WERI-Rb-1 (cell line): ENCODE measurements around the gene CD83.

Source experiments
- DNase-seq: peaks from one replicate; pipeline ENCODE4 v3.0.0-alpha.2; 2020
- H3K27ac ChIP-seq: fragments of 250-450 bp; sonication (Bioruptor Pico); 2 replicates; pipeline ENCODE4 v1.5.1; 2020; ENCODE audit warnings: mild to moderate bottlenecking, moderate library complexity
- H3K27me3 ChIP-seq: fragments of 250-450 bp; sonication (Bioruptor Pico); 2 replicates; pipeline ENCODE4 v1.5.1; 2021; ENCODE audit warnings: mild to moderate bottlenecking, low read depth, moderate library complexity; ENCODE audit not compliant: insufficient read depth, severe bottlenecking
- H3K36me3 ChIP-seq: fragments of 250-450 bp; sonication (Bioruptor Pico); 2 replicates; pipeline ENCODE4 v1.5.1; 2020; ENCODE audit warnings: mild to moderate bottlenecking, moderate library complexity
- H3K4me3 ChIP-seq: 2 replicates; pipeline ENCODE4 v1.5.1; 2011; ENCODE audit warnings: low read depth, mild to moderate bottlenecking, control low read depth, low read length
- H3K9me3 ChIP-seq: fragments of 250-450 bp; sonication (Bioruptor Pico); 2 replicates; pipeline ENCODE4 v1.5.1; 2021; ENCODE audit warnings: mild to moderate bottlenecking, moderate library complexity; ENCODE audit not compliant: severe bottlenecking
- CTCF ChIP-seq: IDR thresholded peaks from 2 replicates; pipeline ENCODE4 v1.5.1; 2011; ENCODE audit warnings: low read depth, mild to moderate bottlenecking, control low read depth, inconsistent platforms, low read length

The CD83 gene

GRCh38 chr6:14107000-14107399, 10.6 kb upstream of the CD83 start:
- DNase-seq = no peak
- no peak overlapping the region for H3K4me3 ChIP-seq
- no peak for TF ChIP-seq CTCF

GRCh38 chr6:14107711-14108494, 9.7 kb upstream of the CD83 start:
- no peaks in the 10 kb centered on the region for H3K36me3 ChIP-seq
- peaks cover 16% of the 10 kb centered on the region for H3K9me3 ChIP-seq
- H3K27ac ChIP-seq = no peak overlapping the region
- TF ChIP-seq CTCF = no peak
- no peak overlapping the region for H3K4me3 ChIP-seq
- H3K27me3 ChIP-seq = no peaks in the 10 kb centered on the region
- DNase-seq = no peak

More at GRCh38 chr6:14107000-14107399, 10.6 kb upstream of the CD83 start:
- H3K27me3 ChIP-seq = no peaks in the 10 kb centered on the region
- H3K27ac ChIP-seq = no peak overlapping the region
- peaks cover 16% of the 10 kb centered on the region for H3K9me3 ChIP-seq
- H3K36me3 ChIP-seq = no peaks in the 10 kb centered on the region

GRCh38 chr6:14108571-14109410, 8.8 kb upstream of the CD83 start:
- H3K27ac ChIP-seq = no peak overlapping the region
- no peaks in the 10 kb centered on the region for H3K27me3 ChIP-seq
- no peak overlapping the region for H3K4me3 ChIP-seq
- no peak for TF ChIP-seq CTCF
- H3K36me3 ChIP-seq = no peaks in the 10 kb centered on the region
- no peak for DNase-seq
- peaks cover 16% of the 10 kb centered on the region for H3K9me3 ChIP-seq

- DNase-seq = no peak
- H3K36me3 ChIP-seq = no peaks in the 10 kb centered on the region
- H3K27me3 ChIP-seq = no peaks in the 10 kb centered on the region
- no peak for TF ChIP-seq CTCF
- H3K9me3 ChIP-seq = peaks cover 16% of the 10 kb centered on the region
- no peak overlapping the region for H3K4me3 ChIP-seq
- no peak overlapping the region for H3K27ac ChIP-seq
Observed at GRCh38 chr6:14109411-14109826, 8.2 kb upstream of the CD83 start.

- Histone ChIP-seq H3K27me3 (no peaks in the 10 kb centered on the region), H3K4me3 (no peak overlapping the region), H3K9me3 (peaks cover 16% of the 10 kb centered on the region), H3K27ac (no peak overlapping the region), H3K36me3 (no peaks in the 10 kb centered on the region)
- no peak for TF ChIP-seq CTCF
- DNase-seq = no peak
Observed at GRCh38 chr6:14110001-14110818, 7.4 kb upstream of the CD83 start.
